ENCODE data around the gene FXYD7. TPM values are rescaled to one million over a fixed set of nuclear protein-coding genes. Genes with fewer than 3 reads are reported as not detected.

Gene FXYD7
- total and polyA plus RNA-seq, 2 experiments from 2014 or later, result not detected

- DNase-seq, result no peak
- in situ Hi-C loops (cut with MboI), result no loop called here
- H3F3A ChIP-seq (ENCODE audit: insufficient read depth), result no peaks in the 10 kb centered on the region
Measured at GRCh38 chr19:35181387-35181786, 38.3 kb downstream of the FXYD7 start.

GRCh38 chr19:35184267-35184666 is 41.2 kb downstream of the FXYD7 start:
- 47 to 64% methylated on average over 1 of the region's 1 CpG for WGBS, 2 experiments (ENCODE audit: low coverage in 1 of 2, low lambda C conversion rate in 2 of 2, missing lambda C conversion rate in 2 of 2)
- peaks cover 3% of the 10 kb centered on the region; the same call in 1 of the 2 replicates for H3K27me3 ChIP-seq (replicated peaks; ENCODE audit: insufficient read depth)
- TF ChIP-seq EZH2phosphoT487 (IDR thresholded peaks at IDR 0.05; ENCODE audit: insufficient read depth, low read depth) (no peak), EZH2 (IDR thresholded peaks at IDR 0.05; ENCODE audit: insufficient read depth, poor library complexity, severe bottlenecking) (no peak)

More at GRCh38 chr19:35181387-35181786, 38.3 kb downstream of the FXYD7 start:
- no peaks in the 10 kb centered on the region for H3K79me2 ChIP-seq (ENCODE audit: insufficient read depth)
- H4K20me1 ChIP-seq (ENCODE audit: insufficient read depth), result no peaks in the 10 kb centered on the region
- no peak overlapping the region for H3K9ac ChIP-seq
- TF ChIP-seq EZH2phosphoT487 (IDR thresholded peaks at IDR 0.05; ENCODE audit: insufficient read depth, low read depth), result no peak
- TF ChIP-seq EZH2 (IDR thresholded peaks at IDR 0.05; ENCODE audit: insufficient read depth, poor library complexity, severe bottlenecking), result no peak
- no peaks in the 10 kb centered on the region for H3K9me3 ChIP-seq (ENCODE audit: low read depth)
- H3K4me3 ChIP-seq, result no peak overlapping the region
- no peaks in the 10 kb centered on the region for H3K36me3 ChIP-seq (ENCODE audit: low read depth)
- 21% methylated on average over 1 of the region's 1 CpG for WGBS, 2 experiments (ENCODE audit: low coverage in 1 of 2, low lambda C conversion rate in 2 of 2, missing lambda C conversion rate in 2 of 2)
- no peak overlapping the region for H3K27ac ChIP-seq
- H2AFZ ChIP-seq, result no peak overlapping the region
- no peaks in the 10 kb centered on the region for H3K9me2 ChIP-seq (ENCODE audit: insufficient read depth)
- peaks cover 2% of the 10 kb centered on the region for H3K4me1 ChIP-seq (ENCODE audit: insufficient read depth)
- no peaks in the 10 kb centered on the region for H3K27me3 ChIP-seq (replicated peaks; ENCODE audit: insufficient read depth)
- no peak overlapping the region for H3K4me2 ChIP-seq (ENCODE audit: unreplicated experiment)

GRCh38 chr19:35184884-35185283 is 41.8 kb downstream of the FXYD7 start:
- Histone ChIP-seq H3K9ac (no peak overlapping the region), H3F3A (ENCODE audit: insufficient read depth) (no peaks in the 10 kb centered on the region), H3K79me2 (ENCODE audit: insufficient read depth) (no peaks in the 10 kb centered on the region), H3K36me3 (ENCODE audit: low read depth) (no peaks in the 10 kb centered on the region), H3K4me2 (ENCODE audit: unreplicated experiment) (no peak overlapping the region), H3K9me3 (ENCODE audit: low read depth) (no peaks in the 10 kb centered on the region), H3K27me3 (replicated peaks; ENCODE audit: insufficient read depth) (peaks cover 8% of the 10 kb centered on the region; the same call in 1 of the 2 replicates), H2AFZ (no peak overlapping the region), H3K9me2 (ENCODE audit: insufficient read depth) (no peaks in the 10 kb centered on the region), H3K4me3 (no peak overlapping the region), H3K27ac (no peak overlapping the region), H4K20me1 (ENCODE audit: insufficient read depth) (no peaks in the 10 kb centered on the region), H3K4me1 (ENCODE audit: insufficient read depth) (no peaks in the 10 kb centered on the region)
- 50 to 64% methylated on average over 2 of the region's 2 CpGs for WGBS, 2 experiments (ENCODE audit: low coverage in 1 of 2, low lambda C conversion rate in 2 of 2, missing lambda C conversion rate in 2 of 2)
- in situ Hi-C loops (cut with MboI), result no loop called here
- no peak for DNase-seq
- TF ChIP-seq EZH2phosphoT487 (IDR thresholded peaks at IDR 0.05; ENCODE audit: insufficient read depth, low read depth) (no peak), EZH2 (IDR thresholded peaks at IDR 0.05; ENCODE audit: insufficient read depth, poor library complexity, severe bottlenecking) (no peak)

More at GRCh38 chr19:35184267-35184666, 41.2 kb downstream of the FXYD7 start:
- Histone ChIP-seq H3K9me2 (ENCODE audit: insufficient read depth) (no peaks in the 10 kb centered on the region), H3K9ac (no peak overlapping the region), H4K20me1 (ENCODE audit: insufficient read depth) (no peaks in the 10 kb centered on the region), H3K36me3 (ENCODE audit: low read depth) (no peaks in the 10 kb centered on the region), H3F3A (ENCODE audit: insufficient read depth) (no peaks in the 10 kb centered on the region), H3K27ac (no peak overlapping the region), H3K79me2 (ENCODE audit: insufficient read depth) (no peaks in the 10 kb centered on the region), H3K9me3 (ENCODE audit: low read depth) (no peaks in the 10 kb centered on the region), H3K4me3 (no peak overlapping the region), H3K4me1 (ENCODE audit: insufficient read depth) (no peaks in the 10 kb centered on the region), H2AFZ (no peak overlapping the region), H3K4me2 (ENCODE audit: unreplicated experiment) (no peak overlapping the region)
- DNase-seq, result no peak
- in situ Hi-C loops (cut with MboI), result no loop called here

- TF ChIP-seq EZH2 (IDR thresholded peaks at IDR 0.05; ENCODE audit: insufficient read depth, poor library complexity, severe bottlenecking) (no peak), EZH2phosphoT487 (IDR thresholded peaks at IDR 0.05; ENCODE audit: insufficient read depth, low read depth) (no peak)
- H3K4me2 ChIP-seq (ENCODE audit: unreplicated experiment), result no peak overlapping the region
- no peak overlapping the region for H3K27ac ChIP-seq
- H3K4me1 ChIP-seq (ENCODE audit: insufficient read depth), result peaks cover 9% of the 10 kb centered on the region
- H3K27me3 ChIP-seq (replicated peaks; ENCODE audit: insufficient read depth), result peaks cover 11% of the 10 kb centered on the region; the same call in 1 of the 2 replicates
- no peaks in the 10 kb centered on the region for H4K20me1 ChIP-seq (ENCODE audit: insufficient read depth)
- H3K9ac ChIP-seq, result no peak overlapping the region
- H3F3A ChIP-seq (ENCODE audit: insufficient read depth), result peaks cover 17% of the 10 kb centered on the region; the same call in 1 of the 2 replicates
- in situ Hi-C loops (cut with MboI), result no loop called here
- no peak overlapping the region for H3K4me3 ChIP-seq
- DNase-seq, result no peak
- no peak overlapping the region for H2AFZ ChIP-seq
- 71 to 72% methylated on average over 9 of the region's 9 CpGs for WGBS, 2 experiments (ENCODE audit: low coverage in 1 of 2, low lambda C conversion rate in 2 of 2, missing lambda C conversion rate in 2 of 2)
- H3K36me3 ChIP-seq (ENCODE audit: low read depth), result no peaks in the 10 kb centered on the region
- H3K79me2 ChIP-seq (ENCODE audit: insufficient read depth), result no peaks in the 10 kb centered on the region
- H3K9me3 ChIP-seq (ENCODE audit: low read depth), result no peaks in the 10 kb centered on the region
- no peaks in the 10 kb centered on the region for H3K9me2 ChIP-seq (ENCODE audit: insufficient read depth)
Measured at GRCh38 chr19:35194012-35194984, 51.2 kb downstream of the FXYD7 start.

Data from GM23248 (cell line).